Fibroblast of skin of scalp (primary cell): ENCODE results near the gene C16orf96. TPM values are rescaled to one million over a fixed set of nuclear protein-coding genes. Genes with fewer than 3 reads are reported as not detected.
A peak's percentile ranks its signal among the peaks of the same experiment; 100 is the strongest.

Experiments
- DNase-seq: peaks from one replicate; pipeline ENCODE4 v3.0.0-alpha.2; 2013
- polyA plus RNA-seq, 2 experiments: library from polyadenylated mRNA; unstranded; fragments of 120-200 nt; gene quantifications; one replicate each; pipeline ENCODE4 v1.2.1, GENCODE V29; 2013; ENCODE audit not compliant: insufficient read length in 2 of 2

C16orf96 gene
- polyA plus RNA-seq (2013, experiment 1 of 2; ENCODE audit: insufficient read length) = not detected
- polyA plus RNA-seq (2013, experiment 2 of 2; ENCODE audit: insufficient read length) = not detected

GRCh38 chr16:4556112-4556511 is at the start of gene C16orf96:
Gene C16orf96, plus strand, starts transcription at chr16:4556340. Its CDS starts 150 bp downstream, at chr16:4556490.
- no peak for DNase-seq

- peak; percentile 80 for DNase-seq
Measured at GRCh38 chr16:4506450-4506849, 49.7 kb upstream of the C16orf96 start.

GRCh38 chr16:4507588-4508345 is 48.4 kb upstream of the C16orf96 start:
- no peak for DNase-seq

DNA sequence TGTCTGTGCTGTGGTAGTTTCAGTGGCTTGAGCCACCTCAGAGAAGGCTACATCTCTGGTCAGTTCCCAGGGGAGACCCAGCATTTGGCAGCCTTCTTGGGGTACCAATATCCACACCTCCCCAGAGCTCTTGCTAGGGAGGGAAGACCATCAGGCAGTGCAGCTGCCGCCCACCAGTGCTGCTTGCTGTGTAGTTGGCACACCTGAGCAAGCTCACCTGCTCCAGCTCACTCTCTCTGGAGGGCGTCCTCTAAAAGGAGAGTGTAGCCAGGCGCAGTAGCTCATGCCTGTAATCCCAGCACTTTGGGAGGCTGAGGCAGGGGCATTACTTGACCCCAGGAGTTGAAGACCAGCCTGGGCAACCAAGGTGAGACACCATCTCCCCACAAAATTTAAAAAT is 47.3 kb upstream of the C16orf96 start:
- DNase-seq = no peak

DNA sequence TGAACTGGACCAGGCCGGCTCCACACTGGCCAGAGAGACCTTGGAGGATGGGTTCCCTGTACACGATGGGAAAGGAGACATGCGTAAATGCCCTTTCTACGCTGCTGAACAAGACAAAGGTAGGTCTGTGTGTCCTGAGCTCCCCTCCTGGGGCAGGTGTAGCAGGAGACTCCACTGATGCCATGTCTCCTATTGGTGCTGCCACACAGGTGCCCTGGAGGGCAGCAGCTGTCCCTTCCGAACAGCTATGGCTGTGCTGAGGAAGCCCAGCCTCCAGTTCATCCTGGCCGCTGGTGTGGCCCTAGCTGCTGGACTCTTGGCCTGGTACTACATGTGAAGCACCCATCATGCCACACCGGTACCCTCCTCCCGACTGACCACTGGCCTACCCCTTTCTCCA is 46.7 kb upstream of the C16orf96 start:
- no peak for DNase-seq

- DNase-seq = no peak
Measured at GRCh38 chr16:4510131-4510530, 46.0 kb upstream of the C16orf96 start.

GRCh38 chr16:4510747-4511426 is 45.3 kb upstream of the C16orf96 start:
- no peak for DNase-seq

GRCh38 chr16:4511441-4512082 is 44.6 kb upstream of the C16orf96 start:
- peak; percentile 35 for DNase-seq

GRCh38 chr16:4512473-4512872 is 43.7 kb upstream of the C16orf96 start:
- no peak for DNase-seq

DNA sequence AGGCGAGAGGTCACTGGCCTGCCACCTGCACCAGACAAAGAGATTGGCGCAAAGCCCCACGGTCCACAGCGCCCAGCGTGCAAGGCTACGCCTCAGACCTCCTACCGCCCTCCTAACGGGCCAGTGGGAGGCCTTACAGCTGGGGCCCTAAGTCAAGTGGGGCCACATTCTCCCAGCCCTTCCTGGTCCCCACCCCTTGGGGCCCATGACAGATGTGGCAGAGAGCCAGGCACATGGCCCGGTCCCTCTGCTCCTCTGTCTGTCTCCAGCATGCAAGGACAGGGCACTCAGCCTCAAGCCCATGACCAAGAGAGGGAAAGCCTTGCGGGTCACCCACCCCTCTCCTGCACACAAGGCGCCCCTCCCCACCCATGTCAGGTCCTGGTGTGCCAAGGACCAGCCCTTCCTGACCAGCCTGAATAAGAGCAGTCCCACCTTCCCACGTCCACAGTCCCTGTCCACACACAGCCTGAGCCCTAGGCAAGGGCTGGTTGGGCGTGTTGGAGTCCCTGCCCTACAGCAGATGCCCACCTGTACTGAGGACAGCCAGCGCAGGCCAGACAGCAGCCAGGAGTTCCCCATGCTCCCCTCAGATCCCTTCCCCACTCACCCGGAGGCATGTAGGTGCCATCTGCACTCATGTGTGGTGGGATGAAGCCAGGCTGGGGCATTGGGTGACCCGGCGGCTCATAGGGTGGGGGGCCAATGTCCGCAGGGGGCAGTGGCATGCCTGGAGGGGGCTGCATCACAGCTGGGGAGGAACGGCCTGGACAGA is 42.9 kb upstream of the C16orf96 start:
- DNase-seq = no peak

DNA sequence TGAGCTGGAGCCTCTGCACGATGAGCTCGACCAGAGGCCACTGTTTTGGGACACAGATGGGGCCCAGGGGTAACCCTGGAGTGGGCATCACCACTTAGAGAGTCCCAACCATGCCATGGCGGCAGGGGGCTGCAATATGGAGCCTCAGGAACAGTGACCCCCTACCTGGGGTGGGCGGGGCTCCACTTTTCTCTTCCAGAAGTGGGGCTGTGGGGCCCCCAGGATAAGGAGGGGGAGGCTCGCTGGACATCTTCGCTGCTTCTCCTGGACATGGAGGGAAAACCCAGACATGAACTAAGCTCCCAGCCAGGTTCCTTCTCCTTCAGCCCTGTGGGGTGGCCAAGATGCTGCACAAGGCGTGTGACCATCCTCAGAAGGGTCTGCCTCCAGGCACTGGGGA is 42.3 kb upstream of the C16orf96 start:
- DNase-seq = no peak

DNA sequence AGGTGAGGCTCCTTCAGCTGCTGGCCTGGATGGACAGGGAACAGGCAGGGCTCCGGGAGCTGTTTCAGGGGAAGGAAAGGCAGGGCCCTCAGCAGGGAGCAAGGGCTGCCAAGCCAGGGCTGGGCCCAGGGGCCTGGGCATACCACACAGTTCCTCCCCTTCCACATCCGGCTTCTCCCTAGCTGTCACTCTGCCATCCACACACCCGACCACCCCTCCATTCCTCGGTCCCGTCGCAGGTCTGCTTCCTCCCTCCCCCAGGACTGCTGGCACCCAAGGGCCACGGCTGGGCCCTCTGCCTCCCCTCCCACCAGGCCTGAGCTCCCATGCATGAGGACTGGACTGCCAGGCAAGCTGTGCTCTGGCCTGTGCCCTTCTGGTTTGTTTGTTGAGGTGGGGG is 41.5 kb upstream of the C16orf96 start:
- DNase-seq = no peak

GRCh38 chr16:4515611-4516233 is 40.4 kb upstream of the C16orf96 start:
- DNase-seq = no peak

GRCh38 chr16:4517812-4518680 is 38.1 kb upstream of the C16orf96 start:
- peak; percentile 43 for DNase-seq

DNA sequence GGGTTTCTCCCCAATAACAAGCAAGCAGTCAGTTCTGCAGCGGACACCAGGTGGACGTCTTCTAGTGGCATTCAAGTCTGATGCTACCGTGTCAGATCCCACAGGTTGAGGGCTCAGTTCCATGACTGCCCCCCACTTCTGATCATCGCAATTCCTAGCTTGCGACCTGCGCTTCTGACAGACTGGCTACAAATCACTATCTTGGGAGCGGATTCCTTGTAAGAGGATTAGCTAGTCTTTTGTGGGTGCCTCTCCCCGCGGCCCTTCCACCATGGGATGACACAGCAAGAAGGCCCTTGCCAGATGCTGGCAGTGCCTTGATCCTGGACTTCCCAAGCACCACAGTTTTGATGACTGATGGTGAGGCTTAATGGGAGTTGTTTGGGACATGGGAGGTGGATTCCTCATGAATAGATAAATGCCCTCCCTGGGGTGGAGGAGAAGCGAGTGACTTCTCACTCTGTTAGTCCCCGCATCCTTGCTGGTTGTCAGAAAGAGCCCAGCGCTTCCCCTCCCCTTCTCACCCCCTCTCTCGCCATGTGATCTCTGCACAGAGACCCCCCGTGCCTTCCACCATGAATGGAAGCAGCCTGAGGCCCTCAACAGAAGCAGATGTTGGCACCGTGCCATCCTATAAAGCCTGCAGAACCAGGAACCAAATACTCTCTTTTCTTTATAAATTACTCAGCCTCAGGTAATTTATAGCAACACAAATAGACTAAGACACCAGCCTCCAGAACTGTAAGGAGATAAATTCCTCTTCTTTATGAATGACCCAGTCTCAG is 36.7 kb upstream of the C16orf96 start:
- no peak for DNase-seq

DNA sequence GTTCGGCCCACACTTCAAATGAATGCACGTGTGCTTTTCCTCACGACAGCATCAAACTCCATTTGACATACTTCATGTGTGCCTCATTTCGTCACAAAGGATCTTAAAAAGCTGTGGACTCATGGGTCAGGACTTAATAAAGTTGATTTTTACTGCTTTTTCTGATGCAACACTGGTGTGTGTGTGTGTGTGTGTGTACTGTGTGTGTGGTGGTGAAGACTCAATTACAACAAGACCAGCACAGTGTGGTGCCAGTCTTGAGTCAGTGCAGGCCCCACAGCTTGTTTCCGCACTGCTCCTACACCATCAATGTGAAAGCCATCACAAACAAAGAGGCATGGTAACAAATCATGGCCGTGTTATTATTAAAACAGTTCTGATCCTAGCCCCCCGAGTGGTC is 35.2 kb upstream of the C16orf96 start:
- peak; percentile 65 for DNase-seq

DNA sequence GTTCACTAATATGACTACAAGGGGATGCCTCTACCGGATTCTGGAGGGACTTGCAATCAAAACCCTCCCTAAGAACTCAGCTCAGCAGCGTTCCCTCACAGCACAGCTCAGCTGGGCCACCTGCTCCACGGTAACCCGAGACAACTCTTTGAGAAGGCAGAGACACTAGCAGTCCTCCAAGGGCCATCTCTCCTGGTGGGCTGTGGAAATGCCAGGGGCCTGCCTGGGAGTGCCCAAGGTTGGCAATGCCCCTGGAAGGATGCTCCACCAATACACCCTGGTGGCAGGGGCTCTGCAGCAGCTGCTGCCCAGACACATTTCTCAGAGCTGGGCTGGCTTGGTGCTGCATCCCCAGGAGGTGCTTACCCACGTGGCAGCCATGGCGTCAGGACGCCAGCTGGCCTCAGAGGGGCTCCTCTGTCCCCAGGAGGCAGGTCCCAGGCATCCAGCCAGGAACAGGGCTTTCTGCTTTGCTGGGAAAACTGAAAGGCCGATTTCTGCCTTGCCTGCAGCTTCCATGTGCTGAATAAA is 34.0 kb upstream of the C16orf96 start:
- peak; percentile 62 for DNase-seq

GRCh38 chr16:4523686-4524085 is 32.5 kb upstream of the C16orf96 start:
- DNase-seq = no peak

- DNase-seq = no peak
Measured at GRCh38 chr16:4524571-4524970, 31.6 kb upstream of the C16orf96 start.

GRCh38 chr16:4525069-4525468 is 31.1 kb upstream of the C16orf96 start:
- no peak for DNase-seq
